ENCODE data around the gene ZCCHC7.

DNA sequence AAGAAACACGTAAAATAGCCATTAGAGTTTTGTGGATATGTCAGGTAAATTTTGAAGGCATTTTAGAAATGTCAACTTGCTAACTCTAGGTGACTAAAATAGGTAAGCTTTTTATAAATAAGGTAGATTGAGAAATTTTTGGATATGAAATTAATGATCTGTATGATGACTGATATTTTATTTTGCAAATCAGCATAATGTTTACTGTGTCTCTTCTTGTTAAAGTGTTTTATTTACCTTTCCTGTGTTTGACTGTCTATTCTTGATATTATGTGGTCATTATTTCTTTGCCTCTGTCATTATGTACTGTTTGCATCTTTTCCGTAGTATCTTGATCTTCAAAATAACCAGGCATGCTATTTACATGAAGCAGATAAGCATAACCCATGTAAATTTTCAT lies 58.4 kb downstream of the ZCCHC7 start:
- TF ChIP-seq CTCF (conservative IDR thresholded peaks at IDR 0.05; ENCODE audit: low read length) = no peak
- no peak for TF ChIP-seq EZH2phosphoT487 (IDR thresholded peaks at IDR 0.05; ENCODE audit: borderline replicate concordance, low read depth, low read length)

Measured in OCI-LY7 (cell line).